Skeletal muscle satellite cell (primary cell): Measurements from ENCODE around the gene TGFB1I1.

ENCODE experiments used
- H3K27me3 ChIP-seq: 2 replicates; pipeline ENCODE4 v1.7.0; 2013; ENCODE audit warnings: low read length; ENCODE audit not compliant: control insufficient read depth, insufficient read depth
- H3K36me3 ChIP-seq: 2 replicates; pipeline ENCODE4 v1.7.0; 2013; ENCODE audit warnings: mild to moderate bottlenecking, control low read depth, low read length; ENCODE audit not compliant: insufficient read depth
- H3K4me1 ChIP-seq: 2 replicates; pipeline ENCODE4 v1.7.0; 2013; ENCODE audit warnings: low read length; ENCODE audit not compliant: control insufficient read depth, insufficient read depth
- H3K4me2 ChIP-seq: 2 replicates; pipeline ENCODE4 v1.7.0; 2013; ENCODE audit warnings: mild to moderate bottlenecking, low read length
- H3K4me3 ChIP-seq: 2 replicates; pipeline ENCODE4 v1.7.0; 2013; ENCODE audit warnings: low read length
- H3K9ac ChIP-seq: 2 replicates; pipeline ENCODE4 v1.7.0; 2013; ENCODE audit warnings: mild to moderate bottlenecking, low read depth, low read length, moderate library complexity
- H3K9me3 ChIP-seq: replicated peaks from 2 replicates; pipeline ENCODE4 v1.7.0; 2013; ENCODE audit warnings: mild to moderate bottlenecking, control low read depth, low read length

Gene TGFB1I1

GRCh38 chr16:31453255-31454204 lies 18.4 kb upstream of the TGFB1I1 start:
- H3K4me2 ChIP-seq = peak overlapping the region; percentile 47
- H3K4me1 ChIP-seq = peaks cover 59% of the 10 kb centered on the region
- H3K36me3 ChIP-seq = peaks cover 7% of the 10 kb centered on the region
- H3K4me3 ChIP-seq = peak overlapping the region; percentile 4
- peak overlapping the region; percentile 29 for H3K9ac ChIP-seq
- H3K9me3 ChIP-seq = no peaks in the 10 kb centered on the region
- H3K27me3 ChIP-seq = no peaks in the 10 kb centered on the region

- no peaks in the 10 kb centered on the region for H3K27me3 ChIP-seq
- peaks cover 65% of the 10 kb centered on the region for H3K4me1 ChIP-seq
- no peak overlapping the region for H3K9ac ChIP-seq
- H3K36me3 ChIP-seq = peaks cover 7% of the 10 kb centered on the region
- no peak overlapping the region for H3K4me3 ChIP-seq
- H3K9me3 ChIP-seq = no peaks in the 10 kb centered on the region
- peak overlapping the region; percentile 48 for H3K4me2 ChIP-seq
Observed at GRCh38 chr16:31455601-31456314, 16.2 kb upstream of the TGFB1I1 start.

- Histone ChIP-seq H3K9ac (no peak overlapping the region), H3K9me3 (no peaks in the 10 kb centered on the region), H3K36me3 (peaks cover 9% of the 10 kb centered on the region), H3K4me2 (peak overlapping the region; percentile 99), H3K27me3 (no peaks in the 10 kb centered on the region), H3K4me1 (peaks cover 60% of the 10 kb centered on the region), H3K4me3 (no peak overlapping the region)
Observed at GRCh38 chr16:31456988-31457360, 15.0 kb upstream of the TGFB1I1 start.

GRCh38 chr16:31458073-31458843 lies 13.7 kb upstream of the TGFB1I1 start:
- H3K4me1 ChIP-seq = peaks cover 48% of the 10 kb centered on the region
- H3K9ac ChIP-seq = peak overlapping the region; percentile 98
- H3K36me3 ChIP-seq = peaks cover 20% of the 10 kb centered on the region
- H3K27me3 ChIP-seq = no peaks in the 10 kb centered on the region
- peak overlapping the region; percentile 99 for H3K4me2 ChIP-seq
- peak overlapping the region; percentile 85 for H3K4me3 ChIP-seq
- H3K9me3 ChIP-seq = no peaks in the 10 kb centered on the region

GRCh38 chr16:31458844-31459686 lies 12.9 kb upstream of the TGFB1I1 start, which contains the start of gene ARMC5:
TSS of gene ARMC5 (plus strand) at chr16:31459501. CDS start at chr16:31459525, 24 bp downstream.
- Histone ChIP-seq H3K36me3 (peaks cover 27% of the 10 kb centered on the region), H3K4me1 (peaks cover 41% of the 10 kb centered on the region), H3K4me3 (peak within 1 kb of the TSS; percentile 85), H3K4me2 (peak within 1 kb of the TSS; percentile 99), H3K9ac (peak within 1 kb of the TSS; percentile 98), H3K27me3 (no peaks in the 10 kb centered on the region), H3K9me3 (no peaks in the 10 kb centered on the region)

GRCh38 chr16:31459687-31460581 lies 12.0 kb upstream of the TGFB1I1 start:
- Histone ChIP-seq H3K27me3 (no peaks in the 10 kb centered on the region), H3K4me2 (peak overlapping the region; percentile 99), H3K4me1 (peaks cover 34% of the 10 kb centered on the region), H3K4me3 (peak overlapping the region; percentile 85), H3K9ac (peak overlapping the region; percentile 98), H3K36me3 (peaks cover 35% of the 10 kb centered on the region), H3K9me3 (no peaks in the 10 kb centered on the region)

- no peaks in the 10 kb centered on the region for H3K27me3 ChIP-seq
- H3K4me2 ChIP-seq = peak overlapping the region; percentile 93
- H3K9me3 ChIP-seq = no peaks in the 10 kb centered on the region
- H3K4me1 ChIP-seq = peaks cover 28% of the 10 kb centered on the region
- H3K9ac ChIP-seq = peak overlapping the region; percentile 73
- H3K4me3 ChIP-seq = peak overlapping the region; percentile 71
- H3K36me3 ChIP-seq = peaks cover 35% of the 10 kb centered on the region
Observed at GRCh38 chr16:31460582-31461002, 11.4 kb upstream of the TGFB1I1 start.

- Histone ChIP-seq H3K4me1 (peaks cover 23% of the 10 kb centered on the region), H3K36me3 (peaks cover 37% of the 10 kb centered on the region), H3K27me3 (no peaks in the 10 kb centered on the region), H3K4me3 (no peak overlapping the region), H3K4me2 (no peak overlapping the region), H3K9me3 (no peaks in the 10 kb centered on the region), H3K9ac (peak overlapping the region; percentile 14)
Observed at GRCh38 chr16:31461201-31461920, 10.6 kb upstream of the TGFB1I1 start.

GRCh38 chr16:31461921-31462804 lies 9.8 kb upstream of the TGFB1I1 start:
- no peaks in the 10 kb centered on the region for H3K9me3 ChIP-seq
- H3K4me2 ChIP-seq = no peak overlapping the region
- H3K4me3 ChIP-seq = no peak overlapping the region
- H3K27me3 ChIP-seq = no peaks in the 10 kb centered on the region
- H3K36me3 ChIP-seq = peaks cover 42% of the 10 kb centered on the region
- peaks cover 16% of the 10 kb centered on the region for H3K4me1 ChIP-seq
- no peak overlapping the region for H3K9ac ChIP-seq
